Prostate gland (tissue), 2 donors: ENCODE data around the gene PRTG. TPM values are rescaled to one million over a fixed set of nuclear protein-coding genes. Genes with fewer than 3 reads are reported as not detected.

Experiments used
- DNase-seq: peaks from one replicate; pipeline ENCODE4 v3.0.0-alpha.2; 2019; ENCODE audit warnings: low spot score
- H3K27ac ChIP-seq, 2 donors: fragments of 200-600 bp; sonication (generic); 2 replicates each; pipeline ENCODE4 v1.5.1; 2017 to 2019
- H3K27me3 ChIP-seq: fragments of 200-600 bp; sonication (generic); replicated peaks from 2 replicates; pipeline ENCODE4 v1.5.1; 2019; ENCODE audit not compliant: insufficient read depth
- H3K36me3 ChIP-seq, 2 donors: fragments of 200-600 bp; sonication (generic); 1 replicate in 1 of 2; 2 replicates in 1 of 2; pipeline versions ENCODE4 v1.5.1 to v1.8.1; 2017 to 2019
- H3K4me1 ChIP-seq: fragments of 200-600 bp; sonication (generic); replicated peaks from 2 replicates; pipeline ENCODE4 v1.5.1; 2019
- H3K4me3 ChIP-seq, 2 donors: fragments of 200-600 bp; sonication (generic); 2 replicates each; pipeline ENCODE4 v1.5.1; 2017 to 2019
- H3K9me3 ChIP-seq: fragments of 200-600 bp; sonication (generic); 2 replicates; pipeline ENCODE4 v1.5.1; 2017
- CTCF ChIP-seq, 4 experiments: fragments of 200-600 bp in 2 of 4; fragments of 450-650 bp in 2 of 4; sonication (generic) in 2 of 4; IDR thresholded peaks; 1 replicate in 3 of 4; 2 replicates in 1 of 4; pipeline ENCODE4 v1.5.1; 2016 to 2019; ENCODE audit warnings: antibody characterized with exemption in 4 of 4, mild to moderate bottlenecking in 2 of 4, moderate library complexity in 2 of 4
- POLR2A ChIP-seq: fragments of 450-650 bp; IDR thresholded peaks from one replicate; pipeline ENCODE4 v1.6.1; 2016; ENCODE audit warnings: antibody characterized with exemption, mild to moderate bottlenecking
- POLR2AphosphoS5 ChIP-seq: sonication (generic); formaldehyde crosslinking; IDR thresholded peaks from one replicate; pipeline ENCODE4 v1.6.1; 2017; ENCODE audit warnings: antibody characterized with exemption
- WGBS: methylation state at CpG from one replicate; pipeline ENCODE4 v1.1.5; 2018; 5-methylcytosine and 5-hydroxymethylcytosine counted together
- intact Hi-C: fragments of 100-400 bp; cut with DNase I; formaldehyde crosslinking; loops from one replicate; pipeline ENCODE4 v1.14.2; 2022
- total RNA-seq, 2 donors: library from RNA; depleted of rRNA; stranded (reverse); fragments of >200 nt; gene quantifications; one replicate each; pipeline ENCODE4 v1.1.0, GENCODE V29; 2016

PRTG gene
- total RNA-seq, 2 donors from 2014 or later, result 6.1 to 9.4 TPM

GRCh38 chr15:55665605-55666227 lies 77.2 kb downstream of the PRTG start:
- Histone ChIP-seq H3K4me3 (no peak overlapping the region), H3K9me3 (no peaks in the 10 kb centered on the region), H3K36me3 (no peaks in the 10 kb centered on the region), H3K27me3 (no peaks in the 10 kb centered on the region), H3K27ac (no peak overlapping the region), H3K4me1 (no peaks in the 10 kb centered on the region)
- intact Hi-C loops, result loop anchor here (10.0 kb wide), 1 partner anchor 139 kb away; no protein-coding TSS in a partner anchor
- TF ChIP-seq POLR2A (no peak), POLR2AphosphoS5 (no peak), CTCF (IDR thresholded peaks at IDR 0.05) (no peak)
- no peak for DNase-seq
- 75% methylated on average over 4 of the region's 4 CpGs for WGBS

GRCh38 chr15:55661428-55661827 lies 81.5 kb downstream of the PRTG start:
- Histone ChIP-seq H3K36me3 (no peaks in the 10 kb centered on the region), H3K9me3 (no peaks in the 10 kb centered on the region), H3K4me1 (no peaks in the 10 kb centered on the region), H3K27ac (no peak overlapping the region), H3K27me3 (no peaks in the 10 kb centered on the region), H3K4me3 (no peak overlapping the region)
- intact Hi-C loops, result loop anchor here (10.0 kb wide), 1 partner anchor 143 kb away; no protein-coding TSS in a partner anchor
- TF ChIP-seq POLR2AphosphoS5 (no peak), POLR2A (no peak), CTCF (IDR thresholded peaks at IDR 0.05) (no peak)
- DNase-seq, result no peak

GRCh38 chr15:55660153-55660552 lies 82.8 kb downstream of the PRTG start:
- H3K27ac ChIP-seq, result no peak overlapping the region
- no peaks in the 10 kb centered on the region for H3K27me3 ChIP-seq
- 83% methylated on average over 5 of the region's 5 CpGs for WGBS
- TF ChIP-seq CTCF (IDR thresholded peaks at IDR 0.05), result no peak
- TF ChIP-seq POLR2A, result no peak
- TF ChIP-seq POLR2AphosphoS5, result no peak
- H3K4me1 ChIP-seq, result no peaks in the 10 kb centered on the region
- no peaks in the 10 kb centered on the region for H3K36me3 ChIP-seq
- intact Hi-C loops, result loop anchor here (10.0 kb wide), 1 partner anchor 145 kb away; no protein-coding TSS in a partner anchor
- no peak for DNase-seq
- H3K4me3 ChIP-seq, result no peak overlapping the region
- no peaks in the 10 kb centered on the region for H3K9me3 ChIP-seq

- no peaks in the 10 kb centered on the region for H3K27me3 ChIP-seq
- intact Hi-C loops, result no loop called here
- H3K4me3 ChIP-seq, result no peak overlapping the region
- TF ChIP-seq POLR2A, result no peak
- no peak for TF ChIP-seq CTCF (IDR thresholded peaks at IDR 0.05)
- no peak for TF ChIP-seq POLR2AphosphoS5
- H3K36me3 ChIP-seq, result no peaks in the 10 kb centered on the region
- DNase-seq, result no peak
- no peaks in the 10 kb centered on the region for H3K4me1 ChIP-seq
- no peak overlapping the region for H3K27ac ChIP-seq
- 94% methylated on average over 11 of the region's 11 CpGs for WGBS
- H3K9me3 ChIP-seq, result no peaks in the 10 kb centered on the region
Observed at GRCh38 chr15:55659481-55659880, 83.5 kb downstream of the PRTG start.

- Histone ChIP-seq H3K9me3 (no peaks in the 10 kb centered on the region), H3K4me1 (no peaks in the 10 kb centered on the region), H3K36me3 (no peaks in the 10 kb centered on the region), H3K27me3 (no peaks in the 10 kb centered on the region), H3K27ac (no peak overlapping the region), H3K4me3 (no peak overlapping the region)
- TF ChIP-seq POLR2AphosphoS5 (no peak), CTCF (IDR thresholded peaks at IDR 0.05) (no peak), POLR2A (no peak)
- intact Hi-C loops, result no loop called here
- 74% methylated on average over 1 of the region's 1 CpG for WGBS
- DNase-seq, result no peak
Observed at GRCh38 chr15:55658886-55659285, 84.1 kb downstream of the PRTG start.
